Measurements from ENCODE around the gene TLX3. TPM values are rescaled to one million over a fixed set of nuclear protein-coding genes. Genes with fewer than 3 reads are reported as not detected.
A peak's percentile ranks its signal among the peaks of the same experiment; 100 is the strongest.

Gene TLX3
- total RNA-seq, 2 donors from 2014 or later, result not detected

DNA sequence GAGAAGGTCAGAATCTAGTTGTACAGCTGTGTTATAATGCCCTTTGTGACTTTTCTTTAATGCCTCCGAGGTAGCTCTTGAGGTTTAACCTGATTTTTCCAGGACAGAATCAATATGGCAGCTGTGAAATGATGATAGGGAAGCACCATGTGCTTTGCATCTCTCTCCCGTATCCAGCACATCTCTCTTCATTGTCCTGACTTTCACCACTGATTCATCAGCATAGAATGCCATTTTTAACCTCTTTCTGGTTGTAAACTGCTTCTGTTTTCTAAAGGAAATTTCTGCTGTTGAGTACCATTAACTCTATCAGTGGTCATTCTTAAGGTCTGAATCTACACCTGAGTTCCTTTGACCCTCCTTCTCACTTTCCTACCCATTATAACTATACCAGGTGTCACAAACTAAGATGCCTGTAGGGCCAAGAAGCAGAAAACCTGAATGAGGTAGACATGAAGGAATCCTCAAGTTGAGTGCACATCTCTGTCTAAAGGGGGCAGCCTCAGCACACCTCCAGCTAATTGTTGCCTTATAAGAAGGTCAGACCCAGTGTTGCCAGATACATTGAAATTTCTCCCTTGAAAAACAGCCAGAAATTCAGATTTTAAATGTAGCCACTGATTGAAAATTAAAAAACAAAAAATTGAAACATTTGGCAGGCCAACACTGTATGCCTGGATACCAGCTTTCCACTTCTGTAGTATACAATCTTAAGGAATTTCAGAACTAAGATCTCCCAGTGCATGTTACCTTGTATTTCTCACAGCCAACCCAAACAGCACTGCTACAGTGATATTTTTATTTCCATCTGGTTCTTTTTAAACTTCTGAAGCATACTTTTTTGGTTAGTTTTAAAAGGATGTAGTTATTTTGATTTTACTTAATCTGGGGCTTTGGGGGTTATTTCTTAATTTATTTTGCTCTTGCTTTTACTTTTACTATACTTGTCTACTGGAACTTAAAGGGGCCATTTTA is 35.8 kb upstream of the TLX3 start:
- Mint-ChIP-seq H3K27me3 (ENCODE audit: insufficient read depth) (no peaks in the 10 kb centered on the region), H3K4me3 (no peak overlapping the region), H3K27ac (no peak overlapping the region), H3K36me3 (ENCODE audit: low read depth) (no peaks in the 10 kb centered on the region), H3K9me3 (no peaks in the 10 kb centered on the region), H3K4me1 (no peaks in the 10 kb centered on the region)
- Histone ChIP-seq H3K9ac (ENCODE audit: extremely low read depth, low read length, poor library complexity, severe bottlenecking) (no peak overlapping the region), H3K4me3 (ENCODE audit: low read length) (no peak overlapping the region), H3K36me3 (ENCODE audit: control insufficient read depth, insufficient read depth, low read length) (no peaks in the 10 kb centered on the region), H3K27ac (ENCODE audit: low read depth, low read length) (no peak overlapping the region), H3K27me3 (ENCODE audit: control insufficient read depth, insufficient read depth, low read length, poor library complexity, severe bottlenecking) (no peaks in the 10 kb centered on the region), H3K9me3 (ENCODE audit: control insufficient read depth, low read length) (peaks cover 3% of the 10 kb centered on the region), H3K4me1 (ENCODE audit: control insufficient read depth, insufficient read depth, low read length) (no peaks in the 10 kb centered on the region)
- peak; percentile 81 for TF ChIP-seq CTCF (conservative IDR thresholded peaks at IDR 0.05)
- WGBS, 2 experiments (ENCODE audit: insufficient coverage in 1 of 2, insufficient read length in 1 of 2), result 88 to 100% methylated on average over 1 to 2 of the region's 2 CpGs
- DNase-seq, result peak; percentile 77

- H3K9ac ChIP-seq (ENCODE audit: extremely low read depth, low read length, poor library complexity, severe bottlenecking), result no peak overlapping the region
- no peak for DNase-seq
- peaks cover 3% of the 10 kb centered on the region for H3K9me3 ChIP-seq (ENCODE audit: control insufficient read depth, low read length)
- H3K36me3 Mint-ChIP-seq (ENCODE audit: low read depth), result no peaks in the 10 kb centered on the region
- H3K4me3 ChIP-seq (ENCODE audit: low read length), result no peak overlapping the region
- no peaks in the 10 kb centered on the region for H3K4me1 ChIP-seq (ENCODE audit: control insufficient read depth, insufficient read depth, low read length)
- no peaks in the 10 kb centered on the region for H3K4me1 Mint-ChIP-seq
- H3K27ac ChIP-seq (ENCODE audit: low read depth, low read length), result peak overlapping the region; percentile 84
- H3K4me3 Mint-ChIP-seq, result no peak overlapping the region
- no peaks in the 10 kb centered on the region for H3K27me3 ChIP-seq (ENCODE audit: control insufficient read depth, insufficient read depth, low read length, poor library complexity, severe bottlenecking)
- H3K27ac Mint-ChIP-seq, result no peak overlapping the region
- no peaks in the 10 kb centered on the region for H3K9me3 Mint-ChIP-seq
- H3K36me3 ChIP-seq (ENCODE audit: control insufficient read depth, insufficient read depth, low read length), result no peaks in the 10 kb centered on the region
- TF ChIP-seq CTCF (conservative IDR thresholded peaks at IDR 0.05), result no peak
- 71 to 90% methylated on average over 2 to 5 of the region's 5 CpGs for WGBS, 2 experiments (ENCODE audit: insufficient coverage in 1 of 2, insufficient read length in 1 of 2)
- peaks cover 2% of the 10 kb centered on the region for H3K27me3 Mint-ChIP-seq (ENCODE audit: insufficient read depth)
Observed at GRCh38 chr5:171275841-171276544, 33.1 kb upstream of the TLX3 start.

- Histone ChIP-seq H3K27ac (ENCODE audit: low read depth, low read length) (no peak overlapping the region), H3K4me1 (ENCODE audit: control insufficient read depth, insufficient read depth, low read length) (no peaks in the 10 kb centered on the region), H3K27me3 (ENCODE audit: control insufficient read depth, insufficient read depth, low read length, poor library complexity, severe bottlenecking) (no peaks in the 10 kb centered on the region), H3K4me3 (ENCODE audit: low read length) (no peak overlapping the region), H3K9me3 (ENCODE audit: control insufficient read depth, low read length) (no peaks in the 10 kb centered on the region), H3K36me3 (ENCODE audit: control insufficient read depth, insufficient read depth, low read length) (no peaks in the 10 kb centered on the region), H3K9ac (ENCODE audit: extremely low read depth, low read length, poor library complexity, severe bottlenecking) (no peak overlapping the region)
- peaks cover 5% of the 10 kb centered on the region for H3K27me3 Mint-ChIP-seq (ENCODE audit: insufficient read depth)
- DNase-seq, result no peak
- H3K36me3 Mint-ChIP-seq (ENCODE audit: low read depth), result no peaks in the 10 kb centered on the region
- no peaks in the 10 kb centered on the region for H3K4me1 Mint-ChIP-seq
- no peak overlapping the region for H3K4me3 Mint-ChIP-seq
- H3K9me3 Mint-ChIP-seq, result no peaks in the 10 kb centered on the region
- WGBS, 2 experiments (ENCODE audit: insufficient coverage in 1 of 2, insufficient read length in 1 of 2), result 91 to 92% methylated on average over 4 to 7 of the region's 7 CpGs
- no peak overlapping the region for H3K27ac Mint-ChIP-seq
- TF ChIP-seq CTCF (conservative IDR thresholded peaks at IDR 0.05), result no peak
Observed at GRCh38 chr5:171283753-171284152, 25.3 kb upstream of the TLX3 start.

Data from endodermal cell (in vitro differentiated cells).